Activated CD4-positive, alpha-beta T cell treated with anti-CD3 and anti-CD28 coated beads for 4 hours (primary cell): Measurements from ENCODE around the gene PEX5.
"Not testable (repeated sequence)": the region's sequence is repeated elsewhere in the genome, so short reads cannot be mapped to it uniquely, and the experiment has no call there.

Source experiments
- DNase-seq, 2 donors: peaks; one replicate each; pipeline ENCODE4 v3.0.0-alpha.2; 2020

The PEX5 gene

GRCh38 chr12:7161327-7161726, 28.2 kb upstream of the PEX5 start:
- DNase-seq, result no peak

GRCh38 chr12:7161811-7162210, 27.7 kb upstream of the PEX5 start:
- no peak for DNase-seq

- DNase-seq, result peak in 1 of 2 donors; percentile 9
Observed at GRCh38 chr12:7162691-7163114, 26.8 kb upstream of the PEX5 start.

- DNase-seq, result no peak
Observed at GRCh38 chr12:7169951-7170350, 19.5 kb upstream of the PEX5 start.

DNA sequence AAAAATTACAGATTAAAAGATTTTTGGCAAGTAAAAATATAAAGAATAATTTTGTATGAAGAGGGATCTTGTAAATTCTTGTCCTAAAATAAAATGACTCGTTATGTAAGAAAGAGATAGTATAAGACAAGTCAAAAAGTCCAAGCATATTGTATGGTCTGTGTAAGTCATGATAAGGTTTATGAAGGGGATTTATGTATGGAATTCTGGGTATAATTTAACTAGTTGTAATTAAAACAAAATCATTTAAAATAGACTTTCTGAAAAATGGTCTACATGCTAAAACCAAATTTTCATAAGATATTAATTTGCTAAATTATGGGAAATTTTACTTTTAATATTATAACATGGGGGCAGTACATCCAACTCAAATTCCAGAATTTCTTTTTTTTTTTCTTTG, 17.6 kb upstream of the PEX5 start:
- no peak for DNase-seq

DNA sequence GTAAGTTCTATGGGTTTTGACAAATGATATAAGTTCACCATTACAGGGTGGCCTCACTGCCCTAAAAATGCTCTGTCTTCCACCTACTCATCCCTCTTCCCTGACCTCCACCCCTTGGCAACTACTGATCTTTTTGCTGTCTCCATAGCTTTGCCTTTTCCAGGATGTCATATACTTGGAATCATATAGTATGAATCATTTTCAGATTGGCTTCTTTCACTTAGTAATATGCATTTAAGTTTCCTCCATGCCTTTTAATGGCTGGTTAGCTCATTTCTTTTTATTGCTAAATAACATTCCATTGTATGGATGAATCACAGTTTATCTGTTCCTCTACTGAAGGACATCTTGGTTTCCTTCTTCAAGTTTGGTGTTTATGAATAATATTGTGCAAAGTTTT, 14.0 kb upstream of the PEX5 start:
- DNase-seq, result no peak

GRCh38 chr12:7176595-7176994, 12.9 kb upstream of the PEX5 start:
- DNase-seq, result no peak

- no peak for DNase-seq
Observed at GRCh38 chr12:7178481-7178880, 11.0 kb upstream of the PEX5 start.

DNA sequence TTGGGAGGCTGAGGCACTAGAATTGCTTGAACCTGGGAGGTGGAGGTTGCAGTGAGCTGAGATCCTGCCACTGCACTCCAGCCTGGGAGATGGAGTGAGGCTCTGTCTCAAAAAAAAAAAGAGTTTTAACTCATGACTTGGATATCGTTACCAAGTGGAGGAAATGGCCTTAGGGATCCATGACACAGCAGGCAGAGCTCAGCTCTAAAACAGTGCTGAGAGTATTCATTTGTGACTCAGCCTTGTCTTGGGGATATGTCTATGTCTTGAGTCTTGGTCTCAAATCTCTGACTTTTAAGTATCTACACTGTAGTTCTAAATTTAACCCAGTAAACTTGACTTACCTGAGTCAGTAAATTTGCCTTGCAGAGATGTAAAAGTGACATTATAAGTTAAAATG, 8.8 kb upstream of the PEX5 start:
- DNase-seq, result no peak

DNA sequence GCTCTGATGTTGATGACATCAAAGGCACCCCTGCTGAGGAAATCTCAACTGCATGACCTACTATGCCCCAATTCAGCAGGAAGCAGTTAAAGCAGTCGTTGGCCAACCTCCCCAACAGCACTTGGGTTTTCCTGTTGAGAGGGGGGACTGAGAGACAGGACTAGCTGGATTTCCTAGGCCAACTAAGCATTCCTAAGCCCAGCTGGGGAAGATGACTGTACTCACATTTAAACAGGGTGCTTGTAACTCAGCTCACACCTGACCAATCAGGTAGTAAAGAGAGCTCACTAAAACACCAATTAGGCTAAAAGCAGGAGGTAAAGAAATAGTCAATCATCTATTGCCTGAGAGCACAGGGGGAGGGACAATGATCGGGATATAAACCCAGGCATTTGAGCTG, 3.4 kb upstream of the PEX5 start:
- not testable (repeated sequence) for DNase-seq

GRCh38 chr12:7188562-7189397, 706 bp upstream of the PEX5 start:
- DNase-seq, result peak; percentile 56 to 61

DNA sequence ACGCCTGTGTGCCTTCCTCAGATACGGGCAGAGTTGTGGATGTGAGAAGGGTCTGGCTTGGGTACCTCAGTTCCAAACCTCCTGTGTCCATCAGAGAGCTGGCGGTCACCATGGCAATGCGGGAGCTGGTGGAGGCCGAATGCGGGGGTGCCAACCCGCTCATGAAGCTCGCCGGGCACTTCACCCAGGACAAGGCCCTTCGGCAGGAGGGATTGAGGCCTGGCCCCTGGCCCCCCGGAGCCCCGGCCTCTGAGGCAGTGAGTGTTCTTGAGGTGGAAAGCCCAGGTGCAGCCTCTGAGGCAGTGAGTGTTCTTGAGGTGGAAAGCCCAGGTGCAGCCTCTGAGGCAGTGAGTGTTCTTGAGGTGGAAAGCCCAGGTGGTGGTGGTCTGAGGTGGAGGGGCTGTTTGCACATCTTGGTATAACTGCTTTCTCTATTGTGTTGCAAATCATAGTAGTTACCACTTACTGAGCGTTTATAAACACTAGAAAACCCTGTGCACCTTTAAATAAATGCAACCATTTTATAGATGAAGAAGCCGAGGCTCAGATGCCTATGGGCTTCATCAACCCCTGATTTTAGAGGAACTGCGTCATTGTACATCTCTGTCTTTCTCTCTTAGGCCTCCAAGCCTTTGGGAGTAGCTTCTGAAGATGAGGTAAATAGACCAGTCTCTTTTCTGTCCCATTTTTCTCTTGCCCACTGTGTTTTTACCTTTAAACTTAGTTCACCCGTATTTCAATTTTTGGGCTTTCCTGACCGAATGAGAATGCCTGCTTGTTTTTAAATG, 976 bp downstream of the PEX5 start:
- peak in 1 of 2 donors; percentile 8 for DNase-seq

DNA sequence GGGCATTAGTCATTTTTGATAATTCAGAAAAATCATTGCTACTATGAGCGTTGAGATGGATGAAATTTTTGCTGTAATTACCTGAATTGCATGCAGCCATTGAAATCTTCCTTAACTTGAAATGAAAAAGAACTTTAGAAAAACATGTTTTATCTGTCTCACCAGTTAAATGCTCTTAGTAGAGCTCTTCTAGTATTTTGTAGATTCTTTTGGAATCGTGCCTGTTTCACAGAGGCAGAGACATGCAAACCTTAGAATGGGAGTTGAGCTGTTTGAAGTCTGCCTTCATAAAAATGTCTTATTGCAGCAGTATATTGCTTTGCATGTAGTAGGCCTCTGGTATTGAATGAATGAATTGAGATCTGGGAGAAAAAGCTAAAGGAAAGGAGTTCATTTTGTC, 4.2 kb downstream of the PEX5 start:
- no peak for DNase-seq

- no peak for DNase-seq
Observed at GRCh38 chr12:7197841-7198240, 8.4 kb downstream of the PEX5 start.

DNA sequence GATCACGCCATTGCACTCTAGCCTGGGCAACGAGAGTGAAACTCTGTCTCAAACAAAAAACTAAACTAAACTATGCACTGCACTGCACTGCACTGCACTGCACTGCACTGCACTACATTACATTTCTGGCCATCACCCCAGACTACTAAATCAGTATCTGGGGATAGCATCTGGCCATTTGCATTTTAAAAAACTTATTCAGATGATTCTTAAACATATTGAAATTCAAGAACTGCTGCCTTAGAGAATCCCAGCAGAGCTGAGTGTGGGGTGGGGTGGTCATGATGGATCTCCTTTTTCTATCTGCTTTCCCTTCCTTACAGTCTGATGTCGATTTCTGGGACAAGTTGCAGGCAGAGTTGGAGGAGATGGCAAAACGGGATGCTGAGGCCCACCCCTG, 13.6 kb downstream of the PEX5 start:
- no peak for DNase-seq

DNA sequence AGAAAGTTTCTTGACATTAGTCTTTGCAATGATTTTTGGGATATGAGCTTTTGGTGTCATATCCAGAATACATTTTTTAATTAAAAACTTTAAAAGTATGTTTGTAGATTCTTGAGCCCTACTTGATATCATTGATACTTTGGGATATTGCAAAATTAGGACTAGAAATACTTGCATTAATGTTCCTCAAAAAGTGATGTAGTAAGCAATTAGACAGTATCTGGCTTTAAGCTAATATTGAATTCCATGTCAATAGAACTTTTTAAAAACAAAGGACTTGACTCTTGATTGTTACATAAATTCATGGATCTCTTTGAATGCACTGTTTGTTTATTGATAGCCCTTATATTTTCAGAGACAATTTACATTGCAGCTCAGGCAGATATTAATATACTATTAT, 15.6 kb downstream of the PEX5 start:
- no peak for DNase-seq

GRCh38 chr12:7206691-7207090, 17.2 kb downstream of the PEX5 start:
- DNase-seq, result no peak

DNA sequence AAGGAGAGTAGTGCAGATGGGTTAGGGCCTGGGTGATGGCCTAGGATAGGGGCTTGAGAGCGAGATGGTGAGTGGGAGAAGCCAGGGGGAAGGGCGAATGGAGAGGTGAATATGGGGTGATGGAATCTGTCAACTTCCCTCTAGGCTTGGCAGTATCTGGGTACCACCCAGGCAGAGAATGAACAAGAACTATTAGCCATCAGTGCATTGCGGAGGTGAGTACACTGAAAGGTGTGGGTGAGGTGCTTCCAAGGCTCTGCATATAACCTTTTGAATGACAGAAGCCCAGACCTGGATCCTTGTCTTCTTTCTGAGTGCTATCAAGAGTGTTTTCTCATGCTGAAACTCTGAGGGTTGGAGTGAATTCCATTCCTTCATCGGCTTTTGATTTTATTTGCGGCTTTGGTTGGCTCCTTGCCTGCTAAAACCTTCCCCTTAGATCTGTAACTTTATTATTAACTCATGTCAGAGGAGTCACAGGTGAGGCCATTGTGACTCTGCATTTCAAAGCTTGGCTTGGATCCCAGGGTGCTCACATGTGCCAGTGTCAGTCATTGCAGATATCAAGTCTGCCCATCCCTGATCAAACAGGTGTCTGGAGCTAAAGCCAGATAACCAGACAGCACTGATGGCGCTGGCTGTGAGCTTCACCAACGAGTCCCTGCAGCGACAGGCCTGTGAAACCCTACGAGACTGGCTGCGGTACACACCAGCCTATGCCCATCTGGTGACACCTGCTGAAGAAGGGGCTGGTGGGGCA, 18.6 kb downstream of the PEX5 start:
- no peak for DNase-seq

- no peak for DNase-seq
Observed at GRCh38 chr12:7209958-7210357, 20.5 kb downstream of the PEX5 start.

DNA sequence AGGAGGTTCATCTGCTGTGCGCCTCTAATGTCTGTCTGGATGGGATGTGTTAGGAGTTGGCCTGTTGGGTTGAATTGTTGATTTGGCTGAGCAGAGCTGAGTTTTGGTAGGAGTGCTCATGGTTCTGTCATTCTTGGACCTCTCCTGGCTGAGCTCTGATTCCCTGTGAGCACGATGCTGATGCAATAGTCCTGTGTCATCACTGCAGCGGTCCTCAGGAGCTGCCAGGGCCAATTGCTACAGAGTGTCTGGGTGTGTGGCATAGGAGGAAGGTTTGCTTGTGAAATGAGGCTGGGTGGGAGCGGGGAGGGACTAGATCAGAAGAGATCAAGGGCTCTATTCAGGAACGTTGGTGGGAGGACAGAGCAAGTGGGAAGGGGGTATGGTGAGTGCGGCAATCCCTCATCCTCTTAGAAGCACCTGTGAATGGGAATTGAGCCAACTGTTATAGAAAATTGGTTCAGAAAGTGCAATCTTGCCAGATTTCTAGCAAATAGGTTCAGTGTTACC, 21.2 kb downstream of the PEX5 start:
- no peak for DNase-seq

DNA sequence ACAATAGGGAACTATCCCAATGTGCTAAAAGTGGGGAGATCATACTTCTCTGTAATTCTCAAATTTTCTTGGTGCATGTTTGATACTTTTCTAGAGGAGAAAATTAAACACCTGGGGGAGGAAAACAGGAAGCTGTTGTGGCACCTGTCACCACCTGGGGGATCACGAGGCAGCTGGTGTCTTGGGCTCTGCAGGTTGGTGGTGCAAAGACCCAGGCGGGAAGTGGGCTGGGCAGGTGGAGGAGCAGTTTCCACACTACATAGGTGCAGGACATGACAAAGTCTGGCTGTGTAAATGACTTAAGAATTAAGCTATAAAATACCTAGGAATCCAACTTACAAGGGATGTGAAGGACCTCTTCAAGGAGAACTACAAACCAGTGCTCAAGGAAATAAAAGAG, 23.2 kb downstream of the PEX5 start:
- DNase-seq, result no peak

GRCh38 chr12:7213745-7214144, 24.3 kb downstream of the PEX5 start:
- DNase-seq, result not testable (repeated sequence)

DNA sequence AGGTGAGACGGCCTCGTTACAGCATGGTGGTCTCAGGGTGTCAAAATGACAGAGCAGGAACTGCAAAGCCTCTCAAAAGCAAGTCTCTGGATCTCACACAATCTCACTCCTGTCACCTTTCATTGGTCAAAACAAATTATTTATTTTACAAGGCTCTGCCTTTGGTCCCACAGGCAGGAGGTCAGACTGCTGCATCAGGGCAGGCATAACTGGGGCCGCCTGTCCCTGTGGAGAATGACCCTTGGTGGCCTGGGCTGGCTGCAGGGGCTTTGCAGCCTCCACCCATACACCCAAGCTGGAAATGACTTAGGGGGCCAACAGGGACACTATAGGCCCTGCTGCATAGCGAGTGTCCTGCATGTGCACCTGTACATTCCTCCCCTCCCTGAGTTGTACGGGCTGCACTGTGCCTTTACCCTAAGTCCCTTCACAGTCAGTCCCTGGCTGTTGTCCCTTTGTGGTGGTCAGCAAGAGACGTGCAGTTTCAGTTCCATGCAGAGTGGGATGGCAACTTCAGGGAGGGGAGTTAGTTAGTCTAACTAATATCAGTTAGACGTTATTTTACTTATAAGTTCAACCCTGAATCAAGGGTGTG, 28.1 kb downstream of the PEX5 start:
- DNase-seq, result no peak
